ENCODE data around the gene CD47.

GRCh38 chr3:108085810-108086350 lies 5.0 kb downstream of the CD47 start:
- TF ChIP-seq, protein P1, sequence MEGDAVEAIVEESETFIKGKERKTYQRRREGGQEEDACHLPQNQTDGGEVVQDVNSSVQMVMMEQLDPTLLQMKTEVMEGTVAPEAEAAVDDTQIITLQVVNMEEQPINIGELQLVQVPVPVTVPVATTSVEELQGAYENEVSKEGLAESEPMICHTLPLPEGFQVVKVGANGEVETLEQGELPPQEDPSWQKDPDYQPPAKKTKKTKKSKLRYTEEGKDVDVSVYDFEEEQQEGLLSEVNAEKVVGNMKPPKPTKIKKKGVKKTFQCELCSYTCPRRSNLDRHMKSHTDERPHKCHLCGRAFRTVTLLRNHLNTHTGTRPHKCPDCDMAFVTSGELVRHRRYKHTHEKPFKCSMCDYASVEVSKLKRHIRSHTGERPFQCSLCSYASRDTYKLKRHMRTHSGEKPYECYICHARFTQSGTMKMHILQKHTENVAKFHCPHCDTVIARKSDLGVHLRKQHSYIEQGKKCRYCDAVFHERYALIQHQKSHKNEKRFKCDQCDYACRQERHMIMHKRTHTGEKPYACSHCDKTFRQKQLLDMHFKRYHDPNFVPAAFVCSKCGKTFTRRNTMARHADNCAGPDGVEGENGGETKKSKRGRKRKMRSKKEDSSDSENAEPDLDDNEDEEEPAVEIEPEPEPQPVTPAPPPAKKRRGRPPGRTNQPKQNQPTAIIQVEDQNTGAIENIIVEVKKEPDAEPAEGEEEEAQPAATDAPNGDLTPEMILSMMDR (IDR thresholded peaks at IDR 0.05), result no peak
- TF ChIP-seq POLR2A (IDR thresholded peaks at IDR 0.05), result no peak
